Omental fat pad (tissue), 4 donors: ENCODE results near the gene INIP. TPM values are rescaled to one million over a fixed set of nuclear protein-coding genes. Genes with fewer than 3 reads are reported as not detected.
"Not testable (repeated sequence)": the region's sequence is repeated elsewhere in the genome, so short reads cannot be mapped to it uniquely, and the experiment has no call there.

Experiments used
- ATAC-seq: fragments of 150-250 bp; one replicate; pipeline ENCODE4 v1.9.1; 2016; ENCODE audit warnings: mild to moderate bottlenecking, moderate library complexity; ENCODE audit not compliant: low FRiP score
- DNase-seq: peaks from one replicate; pipeline ENCODE4 v3.0.0-alpha.2; 2019; ENCODE audit warnings: low spot score
- total RNA-seq, 4 donors: library from RNA; depleted of rRNA; stranded (reverse); fragments of >200 nt; gene quantifications; one replicate each; pipeline ENCODE4 v1.1.0, GENCODE V29; 2016
- TF ChIP-seq, protein P1 (sequence below), 3 donors: fragments of 450-650 bp; IDR thresholded peaks; one replicate each; pipeline ENCODE4 v1.5.1; 2016 to 2017; ENCODE audit warnings: antibody characterized with exemption in 3 of 3, mild to moderate bottlenecking in 3 of 3, moderate library complexity in 2 of 3

The INIP gene
- total RNA-seq, 4 donors from 2014 or later, result 11.2 to 16.1 (median 13.6) TPM

DNA sequence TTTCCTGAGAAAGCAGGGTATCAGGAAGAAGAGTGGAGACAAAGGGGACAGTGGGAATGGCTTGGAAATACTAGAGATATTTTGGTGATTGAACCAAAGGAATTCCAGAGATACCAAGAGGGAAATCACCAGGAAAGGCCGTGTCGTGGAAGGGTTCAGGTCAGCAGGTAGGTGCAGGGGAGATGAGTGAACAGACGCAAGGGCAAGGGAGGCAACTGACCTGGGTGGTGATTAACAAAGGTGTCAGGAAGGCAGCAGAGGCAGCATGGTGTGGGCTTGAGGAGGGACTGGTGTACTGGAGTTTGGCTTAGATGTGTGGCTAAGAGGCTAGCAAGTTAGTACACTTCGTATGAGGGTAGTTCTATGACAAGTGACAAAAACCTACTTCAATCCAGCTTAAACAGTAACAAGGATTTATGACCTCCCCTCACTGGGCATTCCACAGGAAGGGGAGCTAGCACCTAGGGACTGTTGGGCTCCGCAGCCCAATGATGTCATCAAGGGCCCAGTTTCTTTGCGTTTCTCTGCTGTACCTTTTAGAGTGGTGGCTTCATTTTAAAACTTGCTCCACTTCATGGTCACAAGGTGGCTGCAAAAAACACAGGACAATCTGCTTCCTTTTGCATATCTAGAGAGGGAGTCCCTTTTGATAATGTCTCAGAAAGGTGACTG lies 37.0 kb downstream of the INIP start:
- no peak for ATAC-seq
- TF ChIP-seq, protein P1, sequence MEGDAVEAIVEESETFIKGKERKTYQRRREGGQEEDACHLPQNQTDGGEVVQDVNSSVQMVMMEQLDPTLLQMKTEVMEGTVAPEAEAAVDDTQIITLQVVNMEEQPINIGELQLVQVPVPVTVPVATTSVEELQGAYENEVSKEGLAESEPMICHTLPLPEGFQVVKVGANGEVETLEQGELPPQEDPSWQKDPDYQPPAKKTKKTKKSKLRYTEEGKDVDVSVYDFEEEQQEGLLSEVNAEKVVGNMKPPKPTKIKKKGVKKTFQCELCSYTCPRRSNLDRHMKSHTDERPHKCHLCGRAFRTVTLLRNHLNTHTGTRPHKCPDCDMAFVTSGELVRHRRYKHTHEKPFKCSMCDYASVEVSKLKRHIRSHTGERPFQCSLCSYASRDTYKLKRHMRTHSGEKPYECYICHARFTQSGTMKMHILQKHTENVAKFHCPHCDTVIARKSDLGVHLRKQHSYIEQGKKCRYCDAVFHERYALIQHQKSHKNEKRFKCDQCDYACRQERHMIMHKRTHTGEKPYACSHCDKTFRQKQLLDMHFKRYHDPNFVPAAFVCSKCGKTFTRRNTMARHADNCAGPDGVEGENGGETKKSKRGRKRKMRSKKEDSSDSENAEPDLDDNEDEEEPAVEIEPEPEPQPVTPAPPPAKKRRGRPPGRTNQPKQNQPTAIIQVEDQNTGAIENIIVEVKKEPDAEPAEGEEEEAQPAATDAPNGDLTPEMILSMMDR (IDR thresholded peaks at IDR 0.05), result no peak
- DNase-seq, result no peak

DNA sequence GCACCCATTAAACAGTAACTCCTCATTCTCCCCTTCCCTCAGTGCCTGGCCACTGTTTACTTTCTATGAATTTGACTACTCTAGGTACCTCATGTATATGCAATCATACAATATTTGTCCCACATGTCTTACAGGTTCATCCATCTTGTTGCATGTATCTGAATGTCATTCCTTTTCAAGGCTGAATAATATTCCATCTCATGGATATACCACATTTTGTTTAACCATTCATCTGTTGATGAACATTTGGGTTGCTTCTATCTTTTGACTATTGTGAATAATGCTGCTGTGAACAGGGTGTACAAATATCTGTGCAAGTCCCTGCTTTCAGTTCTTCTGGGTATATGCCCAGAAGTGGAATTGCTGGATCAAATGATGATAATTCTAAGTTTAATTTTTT lies 40.9 kb downstream of the INIP start:
- no peak for DNase-seq
- TF ChIP-seq, protein P1 (IDR thresholded peaks at IDR 0.05), result no peak

DNA sequence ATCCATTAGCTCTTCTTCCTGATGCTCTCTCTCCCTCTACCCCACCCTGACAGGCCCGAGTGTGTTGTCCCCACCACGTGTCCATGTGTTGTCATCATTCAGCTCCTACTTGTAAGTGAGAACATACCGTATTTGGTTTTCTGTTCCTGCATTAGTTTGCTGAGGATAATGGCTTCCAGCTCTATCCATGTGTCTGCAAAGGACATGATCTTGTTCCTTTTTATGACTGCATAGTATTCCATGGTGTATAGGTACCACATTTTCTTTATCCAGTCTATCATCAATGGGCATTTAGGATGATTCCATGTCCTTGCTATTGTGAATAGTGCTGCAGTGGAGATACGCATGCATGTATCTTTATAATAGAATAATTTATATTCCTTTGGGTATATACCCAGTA lies 44.7 kb downstream of the INIP start:
- ATAC-seq, DNase-seq: not testable (repeated sequence)

More for the DNA sequence above, 40.9 kb downstream of the INIP start:
- ATAC-seq, result no peak

DNA sequence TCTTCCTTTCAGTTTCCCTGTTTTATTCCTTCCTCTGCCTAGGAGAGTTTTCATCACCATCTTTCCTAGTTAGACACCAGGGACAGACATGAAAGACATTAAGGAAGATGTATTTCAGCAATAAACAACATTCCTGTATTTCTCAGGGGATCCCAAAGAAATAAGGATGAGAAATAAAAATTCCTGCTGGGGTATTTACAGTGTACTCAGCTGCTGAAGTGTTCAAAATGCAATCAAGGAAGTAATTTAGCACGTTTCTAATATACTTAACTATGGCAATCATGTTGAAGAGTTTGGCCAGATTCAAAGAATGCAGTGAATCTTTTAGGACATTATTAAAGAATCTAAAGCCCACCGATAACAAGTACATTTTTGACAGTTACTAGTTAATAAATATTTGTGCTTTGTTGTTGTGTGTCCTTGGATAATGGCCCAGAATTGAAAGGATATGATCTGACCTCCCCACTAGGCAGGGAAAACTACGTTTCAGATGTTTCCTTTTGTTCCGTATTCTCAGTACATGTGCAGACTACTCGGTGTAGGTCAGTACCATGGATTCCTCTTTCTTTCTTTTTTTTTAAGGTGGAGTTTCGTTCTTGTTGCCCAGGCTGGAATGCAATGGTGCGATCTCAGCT lies 46.8 kb downstream of the INIP start:
- no peak for ATAC-seq

DNA sequence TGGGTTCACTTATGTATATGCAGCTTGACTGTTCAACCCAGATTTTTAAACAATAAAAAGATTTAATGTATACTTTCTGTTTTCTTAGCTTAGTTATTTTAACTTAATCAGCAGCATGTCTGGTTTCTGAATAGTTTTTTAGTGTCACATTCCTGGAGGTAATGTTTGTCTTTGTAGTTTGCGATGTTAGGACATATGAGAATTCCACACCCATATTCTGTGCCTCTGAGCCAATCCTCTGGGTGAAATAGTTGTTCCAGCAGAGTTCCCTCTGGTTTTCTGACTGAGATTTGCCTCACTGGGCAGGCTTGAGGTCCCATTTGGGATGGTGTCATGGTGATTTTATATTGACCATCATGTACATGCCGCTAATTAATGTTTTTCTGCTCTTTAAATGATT lies 48.6 kb downstream of the INIP start:
- ATAC-seq, result no peak
- TF ChIP-seq, protein P1 (IDR thresholded peaks at IDR 0.05), result no peak
- no peak for DNase-seq

More for the DNA sequence above, 46.8 kb downstream of the INIP start:
- no peak for DNase-seq
- TF ChIP-seq, protein P1 (IDR thresholded peaks at IDR 0.05), result no peak

DNA sequence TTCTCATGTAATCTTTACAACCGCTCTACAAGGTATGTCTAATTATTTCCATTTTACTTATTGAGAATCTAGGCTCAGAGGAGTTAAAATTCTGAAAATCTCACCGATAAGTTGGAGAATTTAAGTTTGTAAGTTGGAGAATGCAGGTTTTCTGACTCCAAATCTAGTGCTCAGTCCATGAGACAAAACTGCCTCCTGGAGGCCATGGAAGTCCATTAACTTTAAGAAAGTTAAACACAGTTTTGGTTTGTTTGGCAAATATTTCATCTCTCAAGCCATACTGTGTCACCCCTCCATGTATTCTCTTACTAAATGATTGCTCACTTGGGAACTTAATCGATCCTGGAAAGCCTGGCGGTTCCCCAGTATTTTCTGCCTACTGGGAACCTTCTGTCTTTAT lies 52.6 kb downstream of the INIP start:
- TF ChIP-seq, protein P1 (IDR thresholded peaks at IDR 0.05), result no peak
- DNase-seq (no peak), ATAC-seq (no peak)

DNA sequence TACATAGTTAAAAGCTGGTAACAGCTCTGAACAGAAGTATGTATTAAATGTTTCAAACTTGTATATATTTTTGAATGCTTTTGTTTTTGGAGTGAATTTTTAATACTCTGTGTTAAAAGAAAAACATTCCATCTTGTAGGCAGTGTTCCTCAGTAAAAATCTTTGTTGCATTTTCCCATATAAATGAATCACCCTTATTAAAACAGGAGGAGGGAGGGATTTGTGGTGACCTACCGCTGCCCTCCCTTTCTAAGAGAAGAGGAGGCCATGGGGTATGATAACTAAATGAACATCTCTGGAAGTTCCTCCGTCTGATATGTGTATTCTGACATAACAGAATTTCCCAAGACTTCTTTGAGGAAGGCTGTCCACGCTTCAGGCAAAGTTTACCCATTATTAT lies 53.4 kb downstream of the INIP start:
- DNase-seq (no peak), ATAC-seq (no peak)
- TF ChIP-seq, protein P1 (IDR thresholded peaks at IDR 0.05), result no peak
